CD14-positive monocyte (primary cell): ENCODE data around the gene LUZP2. TPM values are rescaled to one million over a fixed set of nuclear protein-coding genes. Genes with fewer than 3 reads are reported as not detected.

ENCODE experiments used
- DNase-seq, 3 donors: peaks; one replicate each; pipeline ENCODE4 v3.0.0-alpha.2; 2011 to 2022
- H2AFZ ChIP-seq: 2 replicates; pipeline ENCODE4 v1.6.0; 2012; ENCODE audit warnings: mild to moderate bottlenecking, low read depth, low read length, inconsistent platforms; ENCODE audit not compliant: insufficient read depth, poor library complexity, severe bottlenecking
- H3K27ac ChIP-seq, 2 donors: 1 replicate in 1 of 2; 2 replicates in 1 of 2; pipeline ENCODE4 v1.5.1; 2012 to 2013; ENCODE audit warnings: low read length in 2 of 2, control low read depth in 1 of 2, inconsistent platforms in 1 of 2, low read depth in 1 of 2, mild to moderate bottlenecking in 1 of 2
- H3K27me3 ChIP-seq, 2 donors: one replicate each; pipeline versions ENCODE4 v1.6.0 to v1.6.1; 2011 to 2013; ENCODE audit warnings: low read length in 2 of 2; ENCODE audit not compliant: control insufficient read depth in 2 of 2, insufficient read depth in 2 of 2
- H3K36me3 ChIP-seq, 2 donors: replicated peaks in 1 of 2; 1 replicate in 1 of 2; 2 replicates in 1 of 2; pipeline versions ENCODE4 v1.5.1 to v1.6.1; 2012 to 2013; ENCODE audit warnings: low read length in 2 of 2, control low read depth in 1 of 2, inconsistent platforms in 1 of 2, mild to moderate bottlenecking in 1 of 2; ENCODE audit not compliant: insufficient read depth in 2 of 2, control insufficient read depth in 1 of 2
- H3K4me1 ChIP-seq, 2 donors: 1 replicate in 1 of 2; 2 replicates in 1 of 2; pipeline versions ENCODE4 v1.5.1 to v1.6.1; 2012 to 2013; ENCODE audit warnings: low read length in 2 of 2, control low read depth in 1 of 2, inconsistent platforms in 1 of 2, mild to moderate bottlenecking in 1 of 2, moderate library complexity in 1 of 2; ENCODE audit not compliant: insufficient read depth in 2 of 2, control insufficient read depth in 1 of 2
- H3K4me2 ChIP-seq: replicated peaks from 2 replicates; pipeline ENCODE3; 2012; ENCODE audit warnings: low read length, moderate library complexity, mild to moderate bottlenecking; ENCODE audit not compliant: poor library complexity, severe bottlenecking; ENCODE audit errors: extremely low read depth
- H3K4me3 ChIP-seq, 3 experiments: fragments of 200-600 bp in 1 of 3; sonication (generic) in 1 of 3; replicated peaks in 1 of 3; 1 replicate in 2 of 3; 2 replicates in 1 of 3; pipeline ENCODE4 v1.5.1; 2011 to 2013; ENCODE audit warnings: low read length in 3 of 3, mild to moderate bottlenecking in 3 of 3, control low read depth in 2 of 3, low read depth in 2 of 3, inconsistent platforms in 1 of 3, moderate library complexity in 1 of 3
- H3K79me2 ChIP-seq: 2 replicates; pipeline ENCODE4 v1.6.0; 2012; ENCODE audit warnings: mild to moderate bottlenecking, control low read depth, inconsistent platforms, low read length, moderate library complexity; ENCODE audit not compliant: insufficient read depth
- H3K9ac ChIP-seq: 2 replicates; pipeline ENCODE4 v1.6.0; 2017; ENCODE audit warnings: low read length, mild to moderate bottlenecking; ENCODE audit not compliant: insufficient read depth, poor library complexity, severe bottlenecking
- H3K9me3 ChIP-seq, 2 donors: replicated peaks in 1 of 2; 1 replicate in 1 of 2; 2 replicates in 1 of 2; pipeline versions ENCODE4 v1.5.1 to v1.6.1; 2012 to 2013; ENCODE audit warnings: low read length in 2 of 2, control low read depth in 1 of 2; ENCODE audit not compliant: control insufficient read depth in 1 of 2, insufficient read depth in 1 of 2
- H4K20me1 ChIP-seq: 2 replicates; pipeline ENCODE4 v1.6.0; 2012; ENCODE audit warnings: mild to moderate bottlenecking, low read length, control low read depth, moderate library complexity; ENCODE audit not compliant: insufficient read depth
- H3K27ac Mint-ChIP-seq, 7 donors: one replicate each; pipeline ENCODE4 v1.8.0; 2020; ENCODE audit warnings: mild to moderate bottlenecking in 7 of 7, mixed read lengths in 7 of 7, moderate library complexity in 6 of 7, inconsistent platforms in 2 of 7
- H3K27me3 Mint-ChIP-seq, 3 donors: one replicate each; pipeline ENCODE4 v1.8.0; 2021 to 2022; ENCODE audit warnings: low read depth in 3 of 3, mild to moderate bottlenecking in 3 of 3, mixed read lengths in 3 of 3, moderate library complexity in 3 of 3, inconsistent platforms in 1 of 3
- H3K36me3 Mint-ChIP-seq, 2 donors: one replicate each; pipeline ENCODE4 v1.8.0; 2020; ENCODE audit warnings: mixed read lengths in 2 of 2, inconsistent platforms in 1 of 2, mild to moderate bottlenecking in 1 of 2
- H3K4me1 Mint-ChIP-seq: one replicate; pipeline ENCODE4 v1.8.0; 2020; ENCODE audit warnings: mild to moderate bottlenecking, mixed read lengths
- H3K4me3 Mint-ChIP-seq, 2 donors: one replicate each; pipeline ENCODE4 v1.8.0; 2020; ENCODE audit warnings: mild to moderate bottlenecking in 2 of 2, mixed read lengths in 2 of 2, moderate library complexity in 1 of 2
- H3K9me3 Mint-ChIP-seq, 7 donors: one replicate each; pipeline ENCODE4 v1.8.0; 2020 to 2022; ENCODE audit warnings: mixed read lengths in 7 of 7, mild to moderate bottlenecking in 6 of 7, moderate library complexity in 6 of 7, inconsistent platforms in 2 of 7
- WGBS: methylation state at CpG from one replicate; pipeline ENCODE4 v1.1.5; 2013; ENCODE audit warnings: missing lambda C conversion rate; ENCODE audit not compliant: insufficient coverage; 5-methylcytosine and 5-hydroxymethylcytosine counted together
- intact Hi-C, 2 donors: fragments of 100-400 bp; cut with micrococcal nuclease; formaldehyde crosslinking; loops; one replicate each; pipeline versions ENCODE4 v1.15.0 to v1.15.1; 2023
- polyA plus RNA-seq, 3 donors: library from polyadenylated mRNA; depleted of rRNA in 1 of 3; unstranded in 2 of 3; stranded (reverse) in 1 of 3; fragments of 300-500 nt in 2 of 3; fragments of >200 nt in 1 of 3; fragmentation: Illumina TruSeq in 2 of 3; gene quantifications; 1 replicate in 2 of 3; 2 replicates in 1 of 3; pipeline ENCODE4 v1.2.3, GENCODE V29; 2012 to 2021
- TF ChIP-seq, protein P1 (sequence below): fragments of 200-600 bp; IDR thresholded peaks from one replicate; pipeline ENCODE4 v1.8.0; 2022; ENCODE audit warnings: antibody characterized with exemption, mild to moderate bottlenecking

LUZP2 gene
- polyA plus RNA-seq, 3 donors = not detected

DNA sequence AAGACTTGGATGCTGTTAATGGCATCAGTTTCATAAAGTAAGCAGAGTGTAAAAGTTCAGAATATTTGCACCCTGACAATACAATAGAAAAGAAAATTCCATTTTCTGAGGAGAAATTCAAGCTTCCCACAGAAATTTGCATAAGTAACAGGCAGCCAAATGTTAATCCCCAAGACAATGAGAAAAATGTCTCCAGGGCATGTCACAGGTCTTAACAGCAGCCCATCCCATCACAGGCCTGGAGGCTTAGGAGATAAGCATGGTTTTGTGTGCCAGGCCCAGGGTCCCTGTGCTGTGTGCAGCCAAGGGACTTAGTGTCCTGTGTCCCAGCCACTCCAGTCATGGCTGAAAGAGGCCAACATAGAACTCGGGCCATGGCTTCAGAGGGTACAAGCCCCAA, 347.6 kb downstream of the LUZP2 start:
- Histone ChIP-seq H2AFZ (no peak overlapping the region), H3K4me1 (no peaks in the 10 kb centered on the region), H4K20me1 (no peaks in the 10 kb centered on the region), H3K4me2 (no peak overlapping the region), H3K27me3 (no peaks in the 10 kb centered on the region), H3K9me3 (no peaks in the 10 kb centered on the region), H3K27ac (no peak overlapping the region), H3K79me2 (no peaks in the 10 kb centered on the region), H3K4me3 (no peak overlapping the region), H3K36me3 (no peaks in the 10 kb centered on the region), H3K9ac (no peak overlapping the region)
- no peaks in the 10 kb centered on the region for H3K36me3 Mint-ChIP-seq
- no peaks in the 10 kb centered on the region for H3K4me1 Mint-ChIP-seq
- H3K9me3 Mint-ChIP-seq = peaks cover 0 to 3% (median 1%) of the 10 kb centered on the region in 7 donors
- intact Hi-C loops = no loop called here
- no peak for DNase-seq
- H3K4me3 Mint-ChIP-seq = no peak overlapping the region
- H3K27me3 Mint-ChIP-seq = no peaks in the 10 kb centered on the region
- no peak overlapping the region for H3K27ac Mint-ChIP-seq
- TF ChIP-seq, protein P1, sequence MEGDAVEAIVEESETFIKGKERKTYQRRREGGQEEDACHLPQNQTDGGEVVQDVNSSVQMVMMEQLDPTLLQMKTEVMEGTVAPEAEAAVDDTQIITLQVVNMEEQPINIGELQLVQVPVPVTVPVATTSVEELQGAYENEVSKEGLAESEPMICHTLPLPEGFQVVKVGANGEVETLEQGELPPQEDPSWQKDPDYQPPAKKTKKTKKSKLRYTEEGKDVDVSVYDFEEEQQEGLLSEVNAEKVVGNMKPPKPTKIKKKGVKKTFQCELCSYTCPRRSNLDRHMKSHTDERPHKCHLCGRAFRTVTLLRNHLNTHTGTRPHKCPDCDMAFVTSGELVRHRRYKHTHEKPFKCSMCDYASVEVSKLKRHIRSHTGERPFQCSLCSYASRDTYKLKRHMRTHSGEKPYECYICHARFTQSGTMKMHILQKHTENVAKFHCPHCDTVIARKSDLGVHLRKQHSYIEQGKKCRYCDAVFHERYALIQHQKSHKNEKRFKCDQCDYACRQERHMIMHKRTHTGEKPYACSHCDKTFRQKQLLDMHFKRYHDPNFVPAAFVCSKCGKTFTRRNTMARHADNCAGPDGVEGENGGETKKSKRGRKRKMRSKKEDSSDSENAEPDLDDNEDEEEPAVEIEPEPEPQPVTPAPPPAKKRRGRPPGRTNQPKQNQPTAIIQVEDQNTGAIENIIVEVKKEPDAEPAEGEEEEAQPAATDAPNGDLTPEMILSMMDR = no peak
- 83% methylated on average over 1 of the region's 1 CpG for WGBS

DNA sequence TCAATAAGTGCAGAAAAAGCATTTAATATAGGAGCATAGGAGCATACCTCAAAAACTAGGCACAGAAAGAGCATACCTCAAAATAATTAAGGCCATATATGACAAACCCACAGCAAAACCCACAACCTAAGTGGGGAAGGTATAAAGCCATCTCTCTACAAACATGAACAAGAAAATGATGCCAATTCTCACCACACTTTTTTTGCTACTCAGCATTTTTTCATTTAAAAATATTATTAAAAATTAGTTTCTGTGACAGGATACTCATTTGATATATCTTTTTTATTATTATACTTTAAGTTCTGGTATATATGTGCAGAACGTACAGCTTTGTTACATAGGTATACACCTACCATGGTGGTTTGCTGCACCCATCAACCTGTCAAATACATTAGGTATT, 352.0 kb downstream of the LUZP2 start:
- WGBS = no CpG with 5 or more reads among the region's 1 CpG
- intact Hi-C loops = no loop called here
- no peak overlapping the region for H3K27ac Mint-ChIP-seq

More for the DNA sequence above, 352.0 kb downstream of the LUZP2 start:
- no peaks in the 10 kb centered on the region for H3K4me1 ChIP-seq
- no peak overlapping the region for H3K4me2 ChIP-seq
- no peaks in the 10 kb centered on the region for H3K36me3 ChIP-seq
- no peak overlapping the region for H3K27ac ChIP-seq
- H3K9me3 ChIP-seq = peaks cover under 1 to 2% of the 10 kb centered on the region in 2 donors
- Mint-ChIP-seq H3K27me3 (peaks cover 0 to 2% (median 0%) of the 10 kb centered on the region in 3 donors), H3K36me3 (no peaks in the 10 kb centered on the region), H3K4me1 (no peaks in the 10 kb centered on the region), H3K4me3 (no peak overlapping the region), H3K9me3 (peaks cover 3 to 7% (median 4%) of the 10 kb centered on the region in 7 donors)
- H3K9ac ChIP-seq = no peak overlapping the region
- TF ChIP-seq, protein P1 = no peak
- no peaks in the 10 kb centered on the region for H3K27me3 ChIP-seq
- H4K20me1 ChIP-seq = no peaks in the 10 kb centered on the region
- no peak for DNase-seq
- H3K4me3 ChIP-seq = no peak overlapping the region
- H2AFZ ChIP-seq = no peak overlapping the region
- no peaks in the 10 kb centered on the region for H3K79me2 ChIP-seq
